ENCODE data around the gene SMIM24. TPM values are rescaled to one million over a fixed set of nuclear protein-coding genes. Genes with fewer than 3 reads are reported as not detected.

The SMIM24 gene
- total and polyA plus RNA-seq, 4 donors, result 0.10 to 0.22 (median 0.15) TPM; not detected in 1

DNA sequence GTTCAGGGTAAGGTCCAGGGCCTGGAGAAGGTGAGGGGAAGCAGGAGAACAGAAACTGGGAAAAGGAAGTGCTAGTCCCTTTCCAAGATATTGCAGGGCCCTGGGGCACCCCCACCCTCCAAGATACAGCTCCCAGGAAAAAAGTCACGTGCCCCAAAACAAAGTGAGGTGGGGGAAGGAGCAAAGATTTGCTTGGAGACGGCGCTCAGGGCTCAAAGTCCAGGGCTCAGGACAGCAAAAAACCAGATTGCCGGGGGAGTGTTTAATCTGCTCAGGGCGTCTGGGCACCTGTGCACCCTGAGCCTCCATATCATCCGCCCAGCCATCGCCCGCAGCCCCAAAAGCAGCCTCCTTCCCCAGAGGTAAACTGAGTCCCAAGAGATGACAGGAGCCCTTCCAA lies 6.3 kb downstream of the SMIM24 start:
- Histone ChIP-seq H3K27ac (ENCODE audit: low read depth in 1 of 2, low read length in 1 of 2) (no peak overlapping the region), H3K4me3 (no peak overlapping the region), H3K27me3 (ENCODE audit: control insufficient read depth in 3 of 3, insufficient read depth in 3 of 3, low read length in 2 of 3) (peaks cover 0 to 3% (median 0%) of the 10 kb centered on the region in 3 donors), H3K36me3 (ENCODE audit: control insufficient read depth in 4 of 4, insufficient read depth in 4 of 4, low read length in 4 of 4) (no peaks in the 10 kb centered on the region), H3K4me1 (ENCODE audit: control insufficient read depth in 5 of 5, insufficient read depth in 5 of 5, low read length in 5 of 5) (peaks cover 0 to 5% (median 0%) of the 10 kb centered on the region in 5 donors), H3K9me3 (ENCODE audit: control insufficient read depth in 4 of 4, insufficient read depth in 3 of 4, low read length in 3 of 4) (no peaks in the 10 kb centered on the region), H3K9ac (ENCODE audit: insufficient read depth in 1 of 2, low read length in 2 of 2) (no peak overlapping the region)
- 74 to 87% methylated on average over 8 of the region's 8 CpGs for WGBS, 2 donors
- TF ChIP-seq, protein P1, sequence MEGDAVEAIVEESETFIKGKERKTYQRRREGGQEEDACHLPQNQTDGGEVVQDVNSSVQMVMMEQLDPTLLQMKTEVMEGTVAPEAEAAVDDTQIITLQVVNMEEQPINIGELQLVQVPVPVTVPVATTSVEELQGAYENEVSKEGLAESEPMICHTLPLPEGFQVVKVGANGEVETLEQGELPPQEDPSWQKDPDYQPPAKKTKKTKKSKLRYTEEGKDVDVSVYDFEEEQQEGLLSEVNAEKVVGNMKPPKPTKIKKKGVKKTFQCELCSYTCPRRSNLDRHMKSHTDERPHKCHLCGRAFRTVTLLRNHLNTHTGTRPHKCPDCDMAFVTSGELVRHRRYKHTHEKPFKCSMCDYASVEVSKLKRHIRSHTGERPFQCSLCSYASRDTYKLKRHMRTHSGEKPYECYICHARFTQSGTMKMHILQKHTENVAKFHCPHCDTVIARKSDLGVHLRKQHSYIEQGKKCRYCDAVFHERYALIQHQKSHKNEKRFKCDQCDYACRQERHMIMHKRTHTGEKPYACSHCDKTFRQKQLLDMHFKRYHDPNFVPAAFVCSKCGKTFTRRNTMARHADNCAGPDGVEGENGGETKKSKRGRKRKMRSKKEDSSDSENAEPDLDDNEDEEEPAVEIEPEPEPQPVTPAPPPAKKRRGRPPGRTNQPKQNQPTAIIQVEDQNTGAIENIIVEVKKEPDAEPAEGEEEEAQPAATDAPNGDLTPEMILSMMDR (IDR thresholded peaks at IDR 0.05; ENCODE audit: control extremely low read depth, extremely low read depth), result no peak
- no peak for ATAC-seq (ENCODE audit: insufficient read depth, low FRiP score)
- no peak for DNase-seq

GRCh38 chr19:3471954-3472655 lies 8.2 kb downstream of the SMIM24 start:
- Histone ChIP-seq H3K9ac (ENCODE audit: insufficient read depth in 1 of 2, low read length in 2 of 2) (no peak overlapping the region), H3K27me3 (ENCODE audit: control insufficient read depth in 3 of 3, insufficient read depth in 3 of 3, low read length in 2 of 3) (peaks cover 0 to 3% (median 0%) of the 10 kb centered on the region in 3 donors), H3K36me3 (ENCODE audit: control insufficient read depth in 4 of 4, insufficient read depth in 4 of 4, low read length in 4 of 4) (no peaks in the 10 kb centered on the region), H3K4me1 (ENCODE audit: control insufficient read depth in 5 of 5, insufficient read depth in 5 of 5, low read length in 5 of 5) (peaks cover 0 to 5% (median 0%) of the 10 kb centered on the region in 5 donors), H3K9me3 (ENCODE audit: control insufficient read depth in 4 of 4, insufficient read depth in 3 of 4, low read length in 3 of 4) (no peaks in the 10 kb centered on the region), H3K27ac (ENCODE audit: low read depth in 1 of 2, low read length in 1 of 2) (no peak overlapping the region), H3K4me3 (no peak overlapping the region)
- ATAC-seq (ENCODE audit: insufficient read depth, low FRiP score) (no peak), DNase-seq (peak in 1 of 3 donors; percentile 39)
- 31 to 35% methylated on average over 24 of the region's 24 CpGs for WGBS, 2 donors
- TF ChIP-seq, protein P1 (IDR thresholded peaks at IDR 0.05; ENCODE audit: control extremely low read depth, extremely low read depth), result peak; percentile 28

- Histone ChIP-seq H3K9me3 (ENCODE audit: control insufficient read depth in 4 of 4, insufficient read depth in 3 of 4, low read length in 3 of 4) (no peaks in the 10 kb centered on the region), H3K9ac (ENCODE audit: insufficient read depth in 1 of 2, low read length in 2 of 2) (no peak overlapping the region), H3K36me3 (ENCODE audit: control insufficient read depth in 4 of 4, insufficient read depth in 4 of 4, low read length in 4 of 4) (peaks cover 0 to 3% (median 0%) of the 10 kb centered on the region in 4 donors), H3K27me3 (ENCODE audit: control insufficient read depth in 3 of 3, insufficient read depth in 3 of 3, low read length in 2 of 3) (no peaks in the 10 kb centered on the region), H3K4me1 (ENCODE audit: control insufficient read depth in 5 of 5, insufficient read depth in 5 of 5, low read length in 5 of 5) (peaks cover 0 to 14% (median 0%) of the 10 kb centered on the region in 5 donors), H3K27ac (ENCODE audit: low read depth in 1 of 2, low read length in 1 of 2) (no peak overlapping the region), H3K4me3 (no peak overlapping the region)
- ATAC-seq (ENCODE audit: insufficient read depth, low FRiP score) (no peak), DNase-seq (no peak)
- WGBS, 2 donors, result 65 to 67% methylated on average over 11 of the region's 11 CpGs
- TF ChIP-seq, protein P1 (IDR thresholded peaks at IDR 0.05; ENCODE audit: control extremely low read depth, extremely low read depth), result no peak
These were observed 9.7 kb downstream of the SMIM24 start for GRCh38 chr19:3470500-3471128.

Measured in lung (tissue), 12 donors.